ENCODE data around the gene WDR1. TPM values are rescaled to one million over a fixed set of nuclear protein-coding genes. Genes with fewer than 3 reads are reported as not detected.

The WDR1 gene
- total RNA-seq, 1 experiment from 2014 or later, result 227 TPM

- no peaks in the 10 kb centered on the region for H3K9me3 ChIP-seq (ENCODE audit: low read depth, low read length, poor library complexity, severe bottlenecking)
- BruUV-seq (replicated peaks), result no TSS peak
- H3K27ac ChIP-seq (ENCODE audit: low read depth, low read length, poor library complexity, severe bottlenecking), result no peak overlapping the region
- no peak for TF ChIP-seq CTCF (conservative IDR thresholded peaks at IDR 0.05; ENCODE audit: low read depth, low read length)
- TF ChIP-seq EZH2 (IDR thresholded peaks at IDR 0.05; ENCODE audit: borderline replicate concordance, low read depth, low read length, poor library complexity, severe bottlenecking), result no peak
- no peak for DNase-seq (ENCODE audit: low spot score)
- H3K4me3 ChIP-seq (ENCODE audit: low read depth, low read length, poor library complexity, severe bottlenecking), result no peak overlapping the region
- ChIA-PET POLR2A (ENCODE audit: low non-redundant PET) (no interaction called here), CTCF (no interaction called here)
- intact Hi-C loops (cut with micrococcal nuclease; ENCODE audit: unreplicated experiment), result no loop called here
- peaks cover 17% of the 10 kb centered on the region for H3K27me3 ChIP-seq (replicated peaks; ENCODE audit: insufficient read depth, low read depth, low read length, poor library complexity)
- H3K4me1 ChIP-seq (ENCODE audit: insufficient read depth, low read length, poor library complexity, severe bottlenecking), result no peaks in the 10 kb centered on the region
- no peaks in the 10 kb centered on the region for H3K36me3 ChIP-seq (ENCODE audit: insufficient read depth, low read length, poor library complexity, severe bottlenecking)
Measured at GRCh38 chr4:10054571-10055041, 62.0 kb downstream of the WDR1 start.

- POLR2A ChIA-PET (ENCODE audit: low non-redundant PET), result no interaction called here
Measured at GRCh38 chr4:10053635-10054453, 62.8 kb downstream of the WDR1 start.

DNA sequence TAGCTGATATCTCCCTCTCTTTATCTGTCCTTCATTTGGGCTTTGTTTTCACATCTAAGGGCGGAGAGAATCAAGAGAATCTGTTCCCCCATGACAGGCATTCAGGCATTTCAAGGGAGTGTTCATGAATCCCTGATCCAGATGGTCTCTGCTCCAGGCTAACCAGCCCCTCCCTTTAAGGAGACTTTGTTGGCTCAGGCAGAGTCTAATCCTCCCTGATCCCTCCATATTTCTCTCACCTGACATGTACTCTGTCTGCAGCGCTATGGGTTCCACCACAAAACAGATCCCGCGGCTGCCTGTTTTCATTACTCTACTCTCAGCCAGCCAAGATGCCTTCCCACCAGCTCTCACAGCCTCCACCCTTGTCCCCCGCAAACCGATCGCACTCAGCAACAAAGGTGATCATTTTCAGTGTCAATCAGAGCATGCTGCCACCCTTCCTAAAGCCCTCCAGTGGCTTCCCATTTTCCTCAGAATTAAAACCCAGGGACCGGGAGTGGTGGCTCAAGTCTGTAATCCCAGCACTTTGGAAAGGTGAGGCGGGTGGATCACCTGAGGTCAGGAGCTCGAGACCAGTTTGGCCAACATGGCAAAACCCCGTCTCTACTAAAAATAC, 65.0 kb downstream of the WDR1 start:
- intact Hi-C loops (cut with micrococcal nuclease; ENCODE audit: unreplicated experiment), result no loop called here
- Histone ChIP-seq H3K9me3 (ENCODE audit: low read depth, low read length, poor library complexity, severe bottlenecking) (no peaks in the 10 kb centered on the region), H3K27ac (ENCODE audit: low read depth, low read length, poor library complexity, severe bottlenecking) (no peak overlapping the region), H3K4me3 (ENCODE audit: low read depth, low read length, poor library complexity, severe bottlenecking) (no peak overlapping the region), H3K36me3 (ENCODE audit: insufficient read depth, low read length, poor library complexity, severe bottlenecking) (no peaks in the 10 kb centered on the region), H3K27me3 (replicated peaks; ENCODE audit: insufficient read depth, low read depth, low read length, poor library complexity) (peaks cover 24% of the 10 kb centered on the region), H3K4me1 (ENCODE audit: insufficient read depth, low read length, poor library complexity, severe bottlenecking) (no peaks in the 10 kb centered on the region)
- no TSS peak for BruUV-seq (replicated peaks)
- POLR2A ChIA-PET (ENCODE audit: low non-redundant PET), result no interaction called here
- CTCF ChIA-PET, result no interaction called here
- DNase-seq (ENCODE audit: low spot score), result no peak
- no peak for TF ChIP-seq EZH2 (IDR thresholded peaks at IDR 0.05; ENCODE audit: borderline replicate concordance, low read depth, low read length, poor library complexity, severe bottlenecking)
- no peak for TF ChIP-seq CTCF (conservative IDR thresholded peaks at IDR 0.05; ENCODE audit: low read depth, low read length)

More at GRCh38 chr4:10053635-10054453, 62.8 kb downstream of the WDR1 start:
- Histone ChIP-seq H3K27me3 (replicated peaks; ENCODE audit: insufficient read depth, low read depth, low read length, poor library complexity) (peaks cover 24% of the 10 kb centered on the region), H3K27ac (ENCODE audit: low read depth, low read length, poor library complexity, severe bottlenecking) (no peak overlapping the region), H3K4me3 (ENCODE audit: low read depth, low read length, poor library complexity, severe bottlenecking) (no peak overlapping the region), H3K36me3 (ENCODE audit: insufficient read depth, low read length, poor library complexity, severe bottlenecking) (no peaks in the 10 kb centered on the region), H3K9me3 (ENCODE audit: low read depth, low read length, poor library complexity, severe bottlenecking) (no peaks in the 10 kb centered on the region), H3K4me1 (ENCODE audit: insufficient read depth, low read length, poor library complexity, severe bottlenecking) (no peaks in the 10 kb centered on the region)
- DNase-seq (ENCODE audit: low spot score), result no peak
- no TSS peak for BruUV-seq (replicated peaks)
- CTCF ChIA-PET, result no interaction called here
- intact Hi-C loops (cut with micrococcal nuclease; ENCODE audit: unreplicated experiment), result no loop called here
- TF ChIP-seq EZH2 (IDR thresholded peaks at IDR 0.05; ENCODE audit: borderline replicate concordance, low read depth, low read length, poor library complexity, severe bottlenecking) (no peak), CTCF (conservative IDR thresholded peaks at IDR 0.05; ENCODE audit: low read depth, low read length) (no peak)
